HG02610 (cell line): ENCODE results near the gene CABP1.
A peak's percentile ranks its signal among the peaks of the same experiment; 100 is the strongest.
"Not testable (repeated sequence)": the region's sequence is repeated elsewhere in the genome, so short reads cannot be mapped to it uniquely, and the experiment has no call there.

ENCODE experiments used
- ATAC-seq: cut with Tn5 transposase; IDR thresholded peaks from one replicate; pipeline ENCODE4 v1.9.1; 2021; ENCODE audit warnings: mild to moderate bottlenecking, moderate library complexity; ENCODE audit not compliant: unreplicated experiment

Gene CABP1

GRCh38 chr12:120663741-120664140 is 23.3 kb downstream of the CABP1 start:
- no peak for ATAC-seq

GRCh38 chr12:120666571-120667390 is 26.4 kb downstream of the CABP1 start:
- ATAC-seq = no peak

DNA sequence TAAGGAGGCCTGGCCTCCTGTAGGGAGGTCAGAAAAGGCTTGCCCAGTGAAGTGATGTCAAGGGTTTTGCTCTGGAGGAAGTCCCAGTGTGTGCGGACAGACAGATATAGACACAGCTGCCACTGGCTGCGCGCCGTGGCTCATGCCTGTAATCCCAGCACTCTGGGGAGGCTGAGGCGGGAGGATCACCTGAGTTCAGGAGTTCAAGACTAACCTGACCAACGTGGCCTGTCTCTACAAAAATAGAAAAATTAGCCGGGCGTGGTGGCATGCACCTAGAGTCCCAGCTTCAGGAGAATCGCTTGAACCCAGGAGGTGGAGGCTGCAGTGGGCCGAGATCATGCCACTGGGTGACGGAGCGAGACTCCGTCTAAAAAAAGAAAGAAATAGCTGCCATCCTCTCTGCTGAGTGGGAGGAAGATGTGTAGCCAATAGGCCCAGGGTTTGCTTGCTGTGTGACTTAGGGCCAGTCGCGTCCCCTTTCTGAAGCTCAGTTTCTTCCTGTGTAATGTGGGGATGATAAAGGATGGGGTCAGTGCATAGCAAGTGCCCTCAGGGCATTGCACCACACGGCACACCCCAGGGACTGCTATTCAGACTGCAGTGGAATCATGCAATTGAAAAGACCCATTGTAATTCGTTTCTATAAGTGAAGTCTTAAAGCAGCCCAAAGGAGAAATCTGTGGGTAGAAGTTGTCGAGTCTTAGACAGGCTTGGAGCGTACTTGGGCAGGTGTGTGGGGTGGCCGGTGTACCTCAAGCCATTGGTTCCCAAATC is 27.9 kb downstream of the CABP1 start:
- no peak for ATAC-seq

DNA sequence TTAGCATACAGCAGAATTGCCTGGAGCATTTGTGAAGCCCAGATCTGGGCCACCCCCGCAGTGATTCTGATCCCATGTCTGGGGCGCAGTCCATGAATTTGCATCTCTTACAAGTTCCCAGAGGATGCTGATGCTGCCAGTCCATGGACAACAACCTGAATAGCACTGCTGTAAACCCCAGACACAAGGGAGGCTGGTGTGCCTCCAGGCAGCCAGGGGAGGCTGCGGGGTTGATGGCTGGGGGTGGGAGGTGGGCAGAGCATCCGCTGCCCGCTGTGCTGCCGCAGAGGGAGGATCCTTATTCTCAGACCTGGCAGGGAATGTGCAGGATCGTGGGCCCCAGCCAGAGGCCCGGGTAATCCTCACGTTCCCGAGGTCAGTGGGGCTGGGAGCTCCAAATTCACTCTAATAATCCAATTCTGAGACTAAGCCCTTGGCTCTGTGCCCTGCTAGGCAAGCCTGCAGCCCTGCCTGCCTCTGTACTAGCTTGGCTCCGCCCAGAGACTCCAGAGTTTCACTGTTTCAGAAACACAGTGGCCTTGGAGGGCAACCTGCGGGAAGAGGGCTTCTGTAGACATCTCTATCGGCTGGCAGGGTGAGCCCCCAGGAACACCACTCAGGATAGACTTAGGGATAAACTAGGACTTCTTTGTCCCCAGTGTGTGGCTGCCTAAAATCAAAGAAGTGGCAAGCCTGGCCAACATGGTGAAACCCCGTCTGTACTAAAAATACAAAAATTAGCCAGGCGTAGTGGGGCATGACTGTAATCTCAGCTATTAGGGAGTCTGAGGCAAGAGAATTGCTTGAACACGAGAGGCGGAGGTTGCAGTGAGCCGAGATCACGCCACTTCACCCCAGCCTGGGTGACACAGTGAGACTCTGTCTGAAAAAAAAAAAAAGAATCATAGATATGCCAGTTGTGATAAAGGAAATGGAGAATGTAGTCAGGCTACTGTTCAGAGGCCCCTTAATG is 28.7 kb downstream of the CABP1 start:
- peak; percentile 53 for ATAC-seq

DNA sequence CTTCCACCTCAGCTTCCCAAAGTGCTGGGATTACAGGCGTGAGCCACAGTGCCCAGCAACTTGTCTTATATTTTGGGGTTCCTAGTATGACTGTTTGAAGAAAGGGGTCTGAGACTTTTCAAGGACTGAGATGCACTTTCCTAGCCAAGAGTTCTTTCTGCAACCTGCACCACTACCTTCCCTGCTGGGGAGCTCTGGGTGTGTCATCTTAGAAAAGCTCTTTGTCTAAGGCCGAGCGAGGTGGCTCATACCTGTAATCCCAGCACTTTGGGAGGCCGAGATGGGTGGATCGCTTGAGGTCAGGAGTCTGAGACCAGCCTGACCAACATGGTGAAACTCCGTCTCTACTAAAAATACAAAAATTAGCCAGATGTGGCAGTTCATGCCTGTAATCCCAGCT is 29.8 kb downstream of the CABP1 start:
- ATAC-seq = not testable (repeated sequence)

DNA sequence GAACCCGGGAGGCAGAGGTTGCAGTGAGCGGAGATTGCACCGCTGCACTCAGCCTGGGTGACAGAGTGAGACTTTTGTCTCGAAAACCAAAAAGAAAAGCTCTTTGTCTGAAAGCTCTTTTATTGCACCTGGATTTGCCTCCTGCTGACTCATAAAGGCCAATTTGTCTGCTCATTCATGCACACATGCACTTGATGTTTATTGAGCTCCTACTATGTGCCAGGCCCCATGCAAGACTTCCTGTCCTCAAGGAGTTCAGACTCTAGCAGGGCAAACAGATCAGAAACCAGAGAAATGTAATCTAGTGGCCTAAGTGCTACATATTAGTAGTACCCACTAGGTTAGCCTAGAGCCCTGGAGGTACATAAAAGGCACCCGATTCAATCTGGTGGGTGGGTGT is 30.2 kb downstream of the CABP1 start:
- ATAC-seq = no peak

- ATAC-seq = no peak
Observed at GRCh38 chr12:120674097-120674636, 33.7 kb downstream of the CABP1 start.

DNA sequence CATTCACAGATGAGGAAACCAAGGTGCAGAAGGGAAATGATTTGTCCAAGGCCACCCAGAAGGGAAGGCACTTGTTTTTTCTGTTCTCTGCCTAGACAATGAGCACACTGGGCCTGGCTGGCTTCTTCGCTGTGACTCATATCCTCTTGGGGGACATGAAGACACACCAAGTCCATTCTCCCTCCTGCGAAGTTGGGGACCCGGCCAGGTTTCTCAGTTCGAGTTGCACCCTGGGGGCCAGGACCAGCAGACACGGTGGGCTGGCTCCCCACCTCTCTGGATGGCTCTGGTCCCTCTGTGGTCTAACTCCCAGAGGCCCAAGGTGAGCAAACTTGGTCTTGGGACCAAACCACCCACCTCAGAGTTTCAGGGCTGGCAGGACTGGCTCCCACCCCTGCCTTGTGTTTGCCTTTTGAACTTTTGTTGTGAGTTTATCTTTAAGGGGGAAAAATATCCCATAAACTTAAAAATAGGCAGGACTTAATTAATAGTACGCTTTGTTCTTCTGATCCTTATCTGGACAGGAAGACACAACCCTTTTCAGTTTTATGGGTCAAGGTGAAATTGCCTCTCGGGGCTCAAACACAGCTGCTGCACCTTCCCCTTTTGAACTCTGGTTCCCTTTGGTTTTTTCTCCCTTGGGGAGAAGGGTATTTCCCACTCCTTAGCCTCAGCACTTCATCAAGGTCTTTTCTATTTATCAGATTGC is 37.5 kb downstream of the CABP1 start:
- peak; percentile 61 for ATAC-seq

- ATAC-seq = peak; percentile 24
Observed at GRCh38 chr12:120678572-120678971, 38.1 kb downstream of the CABP1 start.

DNA sequence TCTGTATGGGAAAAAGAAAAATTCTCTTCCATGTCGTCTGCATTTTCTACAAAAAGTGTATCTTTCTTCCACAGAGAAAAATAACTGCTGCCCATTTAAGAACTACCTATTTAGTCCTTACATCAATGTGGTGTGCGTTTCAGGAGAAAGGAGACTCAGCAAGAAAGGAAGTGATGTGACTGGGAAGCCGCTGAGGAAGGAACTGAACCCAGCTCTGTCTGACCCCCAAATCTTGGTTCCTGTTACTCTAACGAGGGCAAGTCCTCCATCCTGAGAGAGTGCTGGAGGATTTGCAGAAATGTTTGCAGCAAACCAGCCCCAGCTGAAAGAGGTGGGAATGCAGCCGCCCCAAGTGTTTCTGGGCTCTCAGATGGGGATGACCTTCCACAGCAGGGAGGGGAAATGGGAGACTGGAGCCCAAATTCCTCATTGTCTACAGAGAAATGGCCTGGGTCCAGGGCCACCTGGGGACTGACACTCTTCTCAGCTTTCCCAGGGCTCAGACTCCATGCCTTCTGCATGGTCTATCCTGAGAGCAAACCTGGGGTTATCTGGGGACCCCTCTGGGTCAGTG is 39.8 kb downstream of the CABP1 start:
- ATAC-seq = no peak

GRCh38 chr12:120684523-120684932 is 44.1 kb downstream of the CABP1 start:
- ATAC-seq = no peak

GRCh38 chr12:120685522-120685921 is 45.1 kb downstream of the CABP1 start:
- no peak for ATAC-seq

- ATAC-seq = peak; percentile 76
Observed at GRCh38 chr12:120686151-120686689, 45.8 kb downstream of the CABP1 start.

DNA sequence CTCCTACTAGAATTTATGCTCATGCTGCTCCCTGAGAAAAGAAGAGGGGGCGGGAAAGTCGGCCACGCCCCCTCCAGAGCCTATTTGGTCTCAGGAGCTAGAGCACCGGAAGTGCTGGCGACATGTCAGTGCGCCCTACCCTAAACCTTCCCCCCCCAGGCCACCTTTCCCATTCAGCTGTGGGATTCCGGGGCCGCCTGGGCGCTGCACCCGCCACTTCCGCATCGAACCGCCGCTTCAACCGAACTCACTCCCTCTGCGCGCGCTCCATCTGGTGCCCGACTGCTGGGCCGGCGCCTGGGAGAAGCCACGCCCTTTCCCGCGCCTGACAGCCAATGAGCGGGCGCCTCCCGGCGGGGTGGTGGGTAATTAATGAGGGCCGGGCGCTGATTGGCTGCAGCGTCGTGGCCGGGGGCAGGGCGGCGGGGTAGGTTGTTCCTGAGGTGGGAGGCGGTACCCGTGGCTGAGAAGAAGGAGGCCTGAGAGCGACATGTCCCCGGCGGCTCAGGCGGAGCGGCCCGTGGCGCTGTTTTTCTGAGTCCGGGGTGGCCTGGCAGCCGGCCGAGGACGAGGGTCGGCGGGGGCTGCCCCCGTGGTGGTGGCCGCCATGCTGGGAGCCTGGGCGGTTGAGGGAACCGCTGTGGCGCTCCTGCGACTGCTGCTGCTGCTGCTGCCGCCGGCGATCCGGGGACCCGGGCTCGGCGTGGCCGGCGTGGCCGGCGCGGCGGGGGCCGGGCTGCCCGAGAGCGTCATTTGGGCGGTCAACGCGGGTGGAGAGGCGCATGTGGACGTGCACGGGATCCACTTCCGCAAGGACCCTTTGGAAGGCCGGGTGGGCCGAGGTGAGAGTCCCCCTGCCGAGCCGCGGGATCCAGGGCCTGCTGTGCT is 46.5 kb downstream of the CABP1 start, which contains the start of gene MLEC:
Gene MLEC (plus strand): TSS at position 460 of the 888 bp plus-strand sequence. CDS start 148 bp downstream, at position 608.
- ATAC-seq = peak; percentile 69

DNA sequence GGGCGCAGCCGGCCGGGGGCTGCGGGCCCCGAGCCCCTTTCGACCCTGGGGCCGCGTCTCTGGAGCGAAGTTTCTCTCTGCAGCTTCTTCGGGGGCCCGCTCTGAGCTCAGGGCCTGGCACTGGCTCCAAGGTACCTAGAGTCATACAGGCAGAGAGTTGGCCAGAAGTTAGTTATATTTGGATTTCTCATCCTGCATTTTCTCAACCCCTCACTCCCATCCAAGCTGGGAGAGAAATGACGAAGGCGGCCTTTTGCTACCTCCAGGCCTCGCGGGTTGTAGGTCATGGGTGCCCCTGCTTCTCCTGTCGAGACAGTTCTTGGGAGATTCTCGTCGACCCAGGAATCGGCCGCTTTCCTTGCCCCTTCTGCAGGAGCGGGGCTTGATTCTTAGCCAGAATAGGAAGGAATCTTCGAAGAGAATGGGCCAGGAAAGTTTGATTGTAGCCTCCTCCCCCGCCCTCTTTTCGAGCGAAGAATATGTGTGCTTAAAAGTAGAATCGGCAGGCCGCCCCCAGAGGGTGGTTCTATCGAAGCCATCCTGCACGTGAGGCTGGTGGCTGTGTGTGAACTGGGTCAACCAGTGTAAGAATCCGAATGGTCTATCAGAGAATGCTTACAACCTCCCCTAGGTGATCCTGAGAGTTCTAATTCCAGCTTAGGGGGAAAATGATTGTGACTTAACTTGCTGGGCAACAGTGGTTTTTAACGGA is 47.3 kb downstream of the CABP1 start:
- no peak for ATAC-seq

DNA sequence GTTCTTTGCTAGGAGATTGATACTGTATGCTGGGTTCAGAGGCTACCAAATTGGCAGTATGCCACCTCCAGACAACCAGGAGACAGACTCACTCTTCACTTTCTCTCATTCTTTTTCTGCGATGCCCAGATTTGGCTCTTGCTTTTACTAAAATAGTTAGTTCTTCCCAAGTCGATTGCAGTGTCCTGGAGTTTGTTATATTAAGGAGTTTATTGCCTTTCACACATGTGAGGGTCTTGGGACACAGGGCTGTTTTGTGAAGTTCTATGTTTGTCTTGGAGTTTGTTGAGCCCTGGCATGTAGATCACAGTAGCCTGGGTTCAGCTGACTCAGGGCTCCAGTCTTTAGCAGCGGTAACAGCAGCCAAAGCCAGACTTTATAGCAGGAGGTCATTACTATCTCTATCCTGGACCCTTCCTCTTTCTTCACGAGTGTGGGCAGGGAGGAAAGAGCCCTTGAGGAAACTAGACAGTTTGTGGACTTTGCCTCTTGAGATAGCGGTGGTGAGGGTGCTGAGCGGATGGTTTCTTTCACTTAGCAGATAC is 48.2 kb downstream of the CABP1 start:
- no peak for ATAC-seq

- ATAC-seq = no peak
Observed at GRCh38 chr12:120689397-120690082, 49.1 kb downstream of the CABP1 start.
